ENCODE results near the gene CDKAL1.

DNA sequence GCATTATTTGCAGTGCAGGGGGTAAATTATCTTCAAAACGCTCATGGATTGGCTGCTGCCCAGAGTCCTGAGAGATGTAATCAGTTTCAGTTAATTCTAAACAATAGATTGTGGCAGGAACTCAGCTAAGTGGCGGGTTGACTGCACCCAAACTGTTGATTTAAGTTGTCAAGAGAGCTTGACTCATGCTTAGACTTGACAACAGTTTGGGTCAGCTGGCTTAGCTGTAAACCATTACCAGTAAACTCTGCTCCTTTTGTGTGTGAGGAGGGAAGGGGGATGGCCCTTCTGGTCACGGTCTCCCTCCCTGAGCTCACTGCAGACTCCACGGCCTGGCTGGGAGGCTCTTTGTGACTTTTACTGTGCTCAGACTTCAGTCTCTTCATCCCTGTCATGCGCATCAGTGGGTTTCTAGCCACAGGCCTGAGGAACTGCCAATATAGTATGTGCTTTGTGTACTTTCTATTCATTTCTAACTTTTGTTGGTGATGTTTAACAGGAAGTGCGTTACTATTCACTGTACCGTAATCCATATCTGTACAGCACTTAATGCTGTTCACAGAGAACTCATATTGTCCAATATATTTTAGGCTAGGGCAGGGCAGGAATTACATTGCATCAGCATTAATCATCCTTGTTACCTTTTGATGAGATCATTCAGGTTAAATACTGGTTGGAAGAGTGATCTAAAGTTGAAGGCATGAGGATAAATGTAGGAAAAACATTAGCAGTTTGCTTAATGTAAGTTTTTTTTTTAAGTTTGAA lies 488.3 kb downstream of the CDKAL1 start:
- TF ChIP-seq SUZ12 (IDR thresholded peaks at IDR 0.05; ENCODE audit: extremely low read depth, insufficient read depth, insufficient read length) = no peak
- TF ChIP-seq YY1 (IDR thresholded peaks at IDR 0.05; ENCODE audit: insufficient read depth, insufficient read length) = no peak
- peak; percentile 20; the same call in 1 of the 2 replicates for TF ChIP-seq ZNF274 (IDR thresholded peaks at IDR 0.05; ENCODE audit: low read depth, low read length)
